Right lobe of liver (tissue), 4 donors: Measurements from ENCODE around the gene SYNGR4.

ENCODE experiments used
- POLR2A ChIP-seq: fragments of 450-650 bp; IDR thresholded peaks from one replicate; pipeline ENCODE4 v1.6.1; 2017; ENCODE audit warnings: antibody characterized with exemption, mild to moderate bottlenecking
- TF ChIP-seq, protein P1 (sequence below), 4 donors: fragments of 200-600 bp in 3 of 4; fragments of 450-650 bp in 1 of 4; IDR thresholded peaks; one replicate each; pipeline versions ENCODE4 v1.5.1 to v1.8.0; 2016 to 2022; ENCODE audit warnings: antibody characterized with exemption in 4 of 4, mild to moderate bottlenecking in 2 of 4
- donor health status: DM: no; HTN: no; CAD: no.
- donor health status: DM: no; HTN: no; CAD: no.
- donor health status: DM: no; HTN: yes; CAD: no.

DNA sequence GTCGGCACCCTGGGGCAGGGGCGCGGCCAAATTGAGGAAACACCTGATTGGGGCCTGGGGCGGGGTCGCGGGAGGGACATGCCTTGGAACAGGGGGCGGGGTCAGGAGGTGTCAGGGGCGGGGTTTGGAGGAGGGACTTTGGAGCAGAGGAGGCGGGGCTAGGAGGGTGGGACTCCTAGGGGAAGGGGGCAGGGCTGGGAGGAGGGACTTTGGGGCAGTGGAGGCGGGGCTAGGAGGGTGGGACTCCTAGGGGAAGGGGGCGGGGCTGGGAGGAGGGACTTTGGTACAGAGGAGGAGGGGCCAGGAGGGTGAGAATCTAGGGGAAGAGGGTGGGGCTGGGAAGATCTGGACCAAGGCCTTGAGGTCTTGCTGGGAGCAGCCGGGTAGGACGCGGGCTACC is 51.2 kb downstream of the SYNGR4 start:
- TF ChIP-seq, protein P1, sequence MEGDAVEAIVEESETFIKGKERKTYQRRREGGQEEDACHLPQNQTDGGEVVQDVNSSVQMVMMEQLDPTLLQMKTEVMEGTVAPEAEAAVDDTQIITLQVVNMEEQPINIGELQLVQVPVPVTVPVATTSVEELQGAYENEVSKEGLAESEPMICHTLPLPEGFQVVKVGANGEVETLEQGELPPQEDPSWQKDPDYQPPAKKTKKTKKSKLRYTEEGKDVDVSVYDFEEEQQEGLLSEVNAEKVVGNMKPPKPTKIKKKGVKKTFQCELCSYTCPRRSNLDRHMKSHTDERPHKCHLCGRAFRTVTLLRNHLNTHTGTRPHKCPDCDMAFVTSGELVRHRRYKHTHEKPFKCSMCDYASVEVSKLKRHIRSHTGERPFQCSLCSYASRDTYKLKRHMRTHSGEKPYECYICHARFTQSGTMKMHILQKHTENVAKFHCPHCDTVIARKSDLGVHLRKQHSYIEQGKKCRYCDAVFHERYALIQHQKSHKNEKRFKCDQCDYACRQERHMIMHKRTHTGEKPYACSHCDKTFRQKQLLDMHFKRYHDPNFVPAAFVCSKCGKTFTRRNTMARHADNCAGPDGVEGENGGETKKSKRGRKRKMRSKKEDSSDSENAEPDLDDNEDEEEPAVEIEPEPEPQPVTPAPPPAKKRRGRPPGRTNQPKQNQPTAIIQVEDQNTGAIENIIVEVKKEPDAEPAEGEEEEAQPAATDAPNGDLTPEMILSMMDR (IDR thresholded peaks at IDR 0.05) = no peak
- no peak for TF ChIP-seq POLR2A
